Measurements from ENCODE around the gene GLDN.

Gene GLDN

GRCh38 chr15:51341366-51342226 is at the start of gene GLDN:
Gene GLDN, plus strand, starts transcription at chr15:51341655. Its CDS starts 30 bp downstream, at chr15:51341685.
- in situ Hi-C loops (cut with HindIII; ENCODE audit: low sequenced_read_pairs): no loop called here

- in situ Hi-C loops (cut with HindIII; ENCODE audit: low sequenced_read_pairs): no loop called here
Measured at GRCh38 chr15:51298620-51299019, 42.8 kb upstream of the GLDN start.

DNA sequence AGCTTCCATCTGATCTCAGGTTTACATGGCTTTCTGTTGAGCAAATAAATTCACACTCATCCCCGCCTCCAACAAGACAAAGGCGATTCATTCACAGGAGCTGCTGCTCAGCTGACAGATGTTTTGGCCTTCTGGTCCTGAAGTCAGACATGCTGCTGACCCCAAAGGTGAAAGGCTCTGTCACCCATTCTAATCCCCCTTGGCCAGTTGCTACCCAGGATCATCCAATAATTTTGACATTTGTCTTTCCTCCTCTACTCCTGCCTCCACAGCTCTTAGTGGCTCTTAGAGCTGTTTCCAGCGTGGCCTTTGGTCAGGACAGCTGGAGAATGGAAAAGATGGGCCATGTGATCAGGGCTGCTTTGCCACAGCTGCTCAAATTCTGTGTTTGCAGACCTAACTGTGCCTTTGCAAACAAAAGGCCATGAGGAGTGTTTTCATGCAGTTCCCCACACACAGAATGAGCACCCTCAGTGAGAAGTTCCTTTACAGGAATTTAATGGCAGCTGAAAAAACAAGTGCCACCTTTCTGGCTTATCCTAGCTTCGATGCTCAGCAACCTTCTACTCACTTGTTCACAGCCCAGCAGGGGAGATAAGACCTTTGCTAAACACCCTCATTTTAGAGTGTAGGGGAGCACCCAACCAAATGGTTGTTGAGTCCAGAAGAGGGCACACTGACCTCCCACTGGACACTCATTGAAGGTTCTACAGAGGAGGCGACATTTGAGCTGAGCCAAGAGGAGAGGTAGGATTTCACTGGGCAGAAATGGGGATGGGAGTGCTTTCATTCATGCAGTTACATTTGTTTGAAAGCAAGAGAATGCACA is 42.1 kb upstream of the GLDN start:
- in situ Hi-C loops (cut with HindIII; ENCODE audit: low sequenced_read_pairs): loop anchor here (5.0 kb wide), 1 partner anchor 108 kb away; no protein-coding TSS in a partner anchor

- in situ Hi-C loops (cut with HindIII; ENCODE audit: low sequenced_read_pairs): loop anchor here (5.0 kb wide), 1 partner anchor 105 kb away; no protein-coding TSS in a partner anchor
Measured at GRCh38 chr15:51302480-51302879, 39.0 kb upstream of the GLDN start.

DNA sequence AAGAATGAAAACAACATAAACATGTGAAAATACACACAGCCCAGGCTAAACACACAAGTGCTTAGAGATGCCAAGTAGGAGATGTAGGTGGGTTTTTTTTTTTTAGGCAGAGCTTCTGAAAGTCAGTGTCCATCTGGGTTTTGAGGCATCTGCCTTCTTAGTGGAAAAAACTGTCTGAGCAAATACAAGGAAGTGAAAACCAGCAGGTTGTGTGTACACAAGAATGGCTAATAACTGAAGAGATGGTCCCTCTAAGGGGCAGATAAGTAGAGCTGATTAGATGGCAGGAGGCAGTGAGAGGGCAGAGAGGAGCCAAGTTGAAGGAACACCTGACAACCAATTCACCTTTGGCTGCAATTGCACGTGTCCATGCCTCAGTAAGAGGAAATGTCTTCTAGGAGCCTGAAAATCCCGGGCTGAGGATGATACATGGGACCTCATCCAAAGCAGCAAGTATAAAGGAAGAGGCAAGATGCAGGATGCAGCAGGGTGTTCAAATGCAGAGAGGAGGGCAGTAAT is 37.9 kb upstream of the GLDN start:
- in situ Hi-C loops (cut with HindIII; ENCODE audit: low sequenced_read_pairs): loop anchor here (5.0 kb wide), 1 partner anchor 104 kb away; no protein-coding TSS in a partner anchor

GRCh38 chr15:51307325-51307724 is 34.1 kb upstream of the GLDN start:
- in situ Hi-C loops (cut with HindIII; ENCODE audit: low sequenced_read_pairs): no loop called here

DNA sequence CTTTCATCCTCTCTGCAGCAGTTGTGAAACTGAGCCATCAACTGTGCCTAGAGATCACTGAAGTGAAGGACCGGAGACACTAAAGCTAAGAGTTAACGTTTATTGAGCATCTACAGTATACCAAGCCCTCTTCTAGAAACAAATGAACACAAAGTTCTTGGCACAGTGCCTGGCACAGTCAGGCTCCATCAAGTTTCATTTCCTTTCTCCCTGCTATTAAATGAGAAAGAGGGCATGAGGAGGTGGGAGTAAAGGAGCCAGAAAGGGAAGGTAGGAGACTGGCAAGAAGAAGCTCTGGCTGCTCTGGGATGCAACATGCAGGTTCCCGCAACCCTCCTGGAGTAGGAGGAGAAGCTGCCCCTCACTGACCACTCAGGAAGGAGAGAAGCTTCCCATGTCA is 33.6 kb upstream of the GLDN start:
- in situ Hi-C loops (cut with HindIII; ENCODE audit: low sequenced_read_pairs): no loop called here

DNA sequence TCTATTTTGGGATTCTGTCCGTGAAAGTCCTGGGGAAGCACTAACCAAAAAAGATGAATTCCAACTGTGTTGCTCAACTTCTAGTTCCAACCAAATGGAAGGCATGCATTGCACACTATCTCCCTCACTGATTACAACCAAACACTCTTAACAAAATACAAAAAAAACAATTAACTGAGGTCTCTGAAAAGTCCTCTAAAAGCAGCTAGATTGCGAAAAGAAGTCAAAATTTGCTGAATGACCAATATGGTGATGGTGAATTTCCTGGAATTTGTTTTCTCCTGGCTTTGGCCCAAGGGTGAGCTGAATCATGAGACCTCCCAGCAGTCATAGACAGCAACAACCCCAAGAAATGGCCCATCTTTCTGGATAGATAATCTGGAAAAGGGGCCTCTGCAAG is 31.4 kb upstream of the GLDN start:
- in situ Hi-C loops (cut with HindIII; ENCODE audit: low sequenced_read_pairs): no loop called here

DNA sequence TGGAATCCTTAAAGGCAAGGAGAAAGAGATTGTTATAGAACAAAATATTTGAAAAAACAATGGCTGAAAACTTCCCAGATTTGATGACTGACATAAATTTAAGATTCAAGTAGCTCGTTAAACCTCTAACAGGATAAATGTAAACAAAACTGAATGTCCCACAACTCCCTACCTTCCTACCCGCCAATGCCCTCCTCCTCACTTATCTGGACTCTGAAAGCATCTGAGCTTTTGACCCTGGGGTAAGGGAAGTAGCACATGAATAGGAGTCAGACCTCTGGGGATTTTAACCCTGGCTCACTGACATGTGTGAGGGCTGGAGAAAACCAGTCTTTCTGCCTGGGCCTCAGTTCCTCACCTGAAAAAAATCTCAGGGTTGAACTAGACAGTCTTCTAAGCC is 29.9 kb upstream of the GLDN start:
- in situ Hi-C loops (cut with HindIII; ENCODE audit: low sequenced_read_pairs): no loop called here

DNA sequence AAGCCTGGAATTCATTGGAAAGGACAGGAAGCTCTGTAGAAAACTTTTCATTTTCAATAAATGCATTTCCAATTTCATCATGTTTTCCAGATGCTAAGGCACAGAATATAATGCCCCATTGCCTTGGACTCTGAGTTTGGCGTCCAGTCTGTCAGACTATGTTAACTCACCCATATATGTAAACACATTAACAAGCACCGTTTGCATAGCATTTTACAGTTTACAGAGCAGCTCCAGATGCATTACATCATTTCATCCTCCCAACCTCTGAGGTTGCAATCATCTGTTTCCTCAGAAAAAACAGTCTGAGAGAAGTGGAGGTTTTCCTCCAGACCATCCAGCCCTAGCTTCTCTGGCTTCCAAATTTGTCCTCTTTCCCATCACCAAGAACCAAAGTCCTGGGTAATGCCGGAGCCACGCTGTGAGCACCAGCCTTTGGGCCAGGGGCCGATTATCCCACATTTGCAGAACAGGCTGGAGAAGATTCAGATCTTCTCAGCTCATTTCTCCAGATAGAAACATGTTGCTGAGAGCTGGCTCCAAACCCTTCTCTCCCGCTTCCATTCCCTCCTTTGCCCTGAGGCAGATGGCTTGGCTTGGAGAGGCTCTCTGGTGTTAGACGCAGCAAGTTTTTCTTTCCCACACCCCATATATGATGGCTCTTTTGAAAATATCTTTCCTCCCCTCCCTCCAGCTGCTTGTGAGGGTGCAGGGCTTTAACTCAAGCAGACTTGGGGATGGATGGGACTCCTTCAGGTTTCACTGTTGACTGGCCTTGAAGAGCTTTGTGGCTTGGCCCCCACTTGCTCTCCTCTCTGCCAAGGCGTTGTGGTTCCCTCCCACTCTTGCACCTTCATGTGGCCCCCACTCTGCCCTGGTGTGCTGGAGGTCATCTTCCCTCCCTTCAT is 29.0 kb upstream of the GLDN start:
- in situ Hi-C loops (cut with HindIII; ENCODE audit: low sequenced_read_pairs): no loop called here

- in situ Hi-C loops (cut with HindIII; ENCODE audit: low sequenced_read_pairs): no loop called here
Measured at GRCh38 chr15:51313074-51313393, 28.4 kb upstream of the GLDN start.

DNA sequence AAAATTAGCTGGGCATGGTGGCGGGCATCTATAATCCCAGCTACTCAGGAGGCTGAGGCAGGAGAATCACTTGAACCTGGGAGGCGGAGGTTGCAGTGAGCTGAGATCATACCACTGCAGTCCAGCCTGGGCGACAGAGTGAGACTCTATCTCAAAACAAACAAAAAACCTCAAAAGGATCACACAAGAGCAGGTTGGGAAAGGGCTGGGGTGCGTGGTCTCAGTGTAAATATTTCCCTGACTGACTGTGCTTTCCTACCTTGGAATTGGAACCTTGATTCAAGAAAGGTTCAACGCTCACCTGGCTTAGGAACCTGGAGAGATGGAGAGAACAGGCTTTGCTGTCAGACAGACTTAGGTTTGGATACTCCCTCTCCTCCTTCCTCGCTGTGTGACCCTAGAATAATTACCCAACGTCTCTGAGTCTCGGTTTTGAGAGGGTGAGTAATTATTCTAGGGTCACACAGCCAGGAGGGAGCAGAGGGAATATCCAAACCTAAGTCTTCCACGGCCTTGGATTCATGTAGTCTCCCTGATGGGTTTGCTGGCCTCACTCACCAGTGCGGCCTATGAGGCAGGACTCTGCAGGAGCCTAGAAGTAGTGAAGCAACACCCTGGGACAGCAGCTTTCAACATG is 27.7 kb upstream of the GLDN start:
- in situ Hi-C loops (cut with HindIII; ENCODE audit: low sequenced_read_pairs): no loop called here

DNA sequence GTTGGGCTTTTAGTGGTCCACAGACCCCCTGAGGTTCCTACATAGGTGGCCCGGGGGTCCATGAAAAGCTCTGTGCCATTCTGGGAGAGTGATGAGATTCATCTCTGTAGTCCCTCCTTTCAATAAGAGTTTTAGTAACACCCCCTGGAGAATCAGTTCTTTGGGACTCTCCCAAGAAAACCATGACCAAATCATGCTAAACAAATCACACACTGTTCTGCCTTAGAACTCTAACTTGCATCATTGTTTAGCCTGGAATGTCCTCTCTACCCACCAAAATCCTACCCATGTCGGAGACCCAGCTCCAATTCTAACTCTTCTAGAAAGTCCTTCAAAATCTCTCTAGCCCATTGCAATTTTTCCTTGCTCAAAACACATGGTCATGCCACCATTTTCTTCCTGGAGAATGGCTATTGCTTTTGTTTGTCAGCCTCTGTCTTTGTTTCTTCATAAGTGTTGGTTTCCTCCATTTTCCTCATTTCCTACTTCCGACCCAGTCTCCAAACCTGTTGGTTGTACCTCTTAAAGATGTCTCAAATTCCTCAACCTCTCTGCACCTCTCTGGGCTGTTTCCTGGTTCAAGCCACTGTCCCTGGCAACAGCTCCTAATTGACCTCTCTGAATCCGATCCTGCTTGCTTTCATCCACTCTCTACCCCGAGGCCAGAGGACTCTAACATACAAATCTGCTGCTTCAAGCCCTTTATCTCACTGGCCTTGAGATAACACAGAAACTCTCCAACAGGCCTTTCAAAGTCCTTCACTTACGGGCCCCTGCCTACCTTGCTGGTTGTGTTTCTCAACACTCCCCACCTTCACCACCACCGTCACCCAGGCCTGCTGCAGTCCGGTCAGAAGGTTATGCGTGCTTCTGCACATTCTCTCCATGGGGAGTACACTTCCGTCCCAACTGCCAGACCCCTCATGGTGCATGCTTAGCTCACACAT is 26.8 kb upstream of the GLDN start:
- in situ Hi-C loops (cut with HindIII; ENCODE audit: low sequenced_read_pairs): no loop called here

DNA sequence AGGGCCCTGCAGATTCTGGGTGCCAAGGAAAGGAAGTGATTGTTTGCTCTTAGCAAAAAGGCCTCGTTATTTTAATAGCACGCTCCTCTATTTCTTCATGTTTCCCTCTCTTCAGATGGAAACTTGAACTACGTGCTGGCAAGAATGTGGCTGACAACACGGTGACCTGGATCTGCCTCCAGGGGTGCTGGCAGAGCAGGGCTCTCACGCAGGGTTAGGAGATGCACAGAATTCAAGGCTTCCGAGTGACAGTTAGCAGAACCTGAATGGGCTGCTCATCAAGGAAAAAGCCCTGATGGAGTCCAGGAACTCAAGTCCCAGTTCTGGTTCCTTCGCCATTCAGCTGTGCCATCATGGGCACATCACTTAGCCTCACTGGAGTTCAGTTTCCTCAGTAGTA is 25.7 kb upstream of the GLDN start:
- in situ Hi-C loops (cut with HindIII; ENCODE audit: low sequenced_read_pairs): no loop called here

- in situ Hi-C loops (cut with HindIII; ENCODE audit: low sequenced_read_pairs): no loop called here
Measured at GRCh38 chr15:51316636-51317035, 24.8 kb upstream of the GLDN start.

- in situ Hi-C loops (cut with HindIII; ENCODE audit: low sequenced_read_pairs): no loop called here
Measured at GRCh38 chr15:51318382-51319150, 22.9 kb upstream of the GLDN start.

DNA sequence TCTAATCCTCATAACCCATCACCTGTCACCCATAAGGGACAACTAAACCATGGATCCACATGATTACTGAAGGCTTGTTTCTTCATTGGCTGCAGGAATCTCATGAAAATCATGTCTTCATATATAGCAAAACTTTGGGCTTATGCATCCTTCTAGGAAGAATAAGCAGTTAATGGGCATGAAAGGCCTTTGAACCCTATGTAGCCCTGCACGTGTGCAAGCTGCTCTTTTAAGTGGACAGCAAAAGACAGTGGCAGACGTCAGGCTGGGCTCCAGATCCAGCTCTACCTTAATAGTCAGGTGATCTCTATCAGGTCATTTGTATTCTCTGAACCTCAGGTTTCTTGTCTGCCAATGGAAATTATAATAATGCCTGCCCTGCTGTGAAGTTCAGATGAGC is 21.9 kb upstream of the GLDN start:
- in situ Hi-C loops (cut with HindIII; ENCODE audit: low sequenced_read_pairs): no loop called here

GRCh38 chr15:51320843-51321242 is 20.6 kb upstream of the GLDN start:
- in situ Hi-C loops (cut with HindIII; ENCODE audit: low sequenced_read_pairs): no loop called here

Data from endothelial cell of hepatic sinusoid (primary cell).